Neural cell (in vitro differentiated cells): ENCODE data around the gene RPS24. TPM values are rescaled to one million over a fixed set of nuclear protein-coding genes. Genes with fewer than 3 reads are reported as not detected.

Experiments
- H2AFZ ChIP-seq: fragments of 200-600, 300-800 bp; sonication (generic), shearing (Covaris generic); 2 replicates; pipeline ENCODE4 v1.6.0; 2014; ENCODE audit warnings: low read depth, mild to moderate bottlenecking, antibody characterized with exemption, low read length, moderate library complexity
- H3F3A ChIP-seq: fragments of 200-600 bp; shearing (Covaris generic); 2 replicates; pipeline ENCODE4 v1.6.1; 2016; ENCODE audit warnings: mild to moderate bottlenecking, moderate library complexity, mixed read lengths, antibody characterized with exemption, low read length; ENCODE audit not compliant: insufficient read depth, poor library complexity, severe bottlenecking
- H3K27ac ChIP-seq: fragments of 200-600, 300-800 bp; sonication (generic), shearing (Covaris generic); 2 replicates; pipeline ENCODE4 v1.5.1; 2014; ENCODE audit warnings: mild to moderate bottlenecking, low read length, moderate library complexity
- H3K27me3 ChIP-seq: fragments of 300-800, 200-600 bp; sonication (generic), shearing (Covaris generic); 2 replicates; pipeline ENCODE4 v1.6.0; 2014; ENCODE audit warnings: mild to moderate bottlenecking, low read depth, low read length, moderate library complexity; ENCODE audit not compliant: insufficient read depth
- H3K36me3 ChIP-seq: fragments of 300-800, 200-600 bp; sonication (generic), shearing (Covaris generic); 2 replicates; pipeline ENCODE4 v1.5.1; 2014; ENCODE audit warnings: mild to moderate bottlenecking, antibody characterized with exemption, low read length, moderate library complexity; ENCODE audit not compliant: insufficient read depth
- H3K4me2 ChIP-seq: fragments of 300-800, 200-600 bp; sonication (generic), shearing (Covaris generic); 2 replicates; pipeline ENCODE4 v1.6.0; 2014; ENCODE audit warnings: mild to moderate bottlenecking, low read length
- H3K4me3 ChIP-seq: fragments of 300-800, 200-600 bp; sonication (generic), shearing (Covaris generic); 2 replicates; pipeline ENCODE4 v1.5.1; 2014; ENCODE audit warnings: mild to moderate bottlenecking, low read length, moderate library complexity
- H3K79me2 ChIP-seq: fragments of 200-600 bp; shearing (Covaris generic); replicated peaks from 2 replicates; pipeline ENCODE4 v1.6.0; 2014; ENCODE audit warnings: mild to moderate bottlenecking, low read length, moderate library complexity; ENCODE audit not compliant: insufficient read depth
- H3K9ac ChIP-seq: fragments of 300-800, 200-600 bp; sonication (generic), shearing (Covaris generic); 2 replicates; pipeline ENCODE4 v1.6.1; 2016; ENCODE audit warnings: mild to moderate bottlenecking, low read length, mixed read lengths
- H3K9me2 ChIP-seq: fragments of 200-600 bp; shearing (Covaris generic); 2 replicates; pipeline ENCODE4 v1.6.1; 2016; ENCODE audit warnings: mild to moderate bottlenecking, low read length, mixed read lengths; ENCODE audit not compliant: insufficient read depth
- H3K9me3 ChIP-seq: fragments of 200-600, 300-800 bp; sonication (generic), shearing (Covaris generic); 2 replicates; pipeline ENCODE4 v1.6.1; 2016; ENCODE audit warnings: mild to moderate bottlenecking, mixed run types, low read length, moderate library complexity, mixed read lengths
- H4K20me1 ChIP-seq: fragments of 200-600 bp; shearing (Covaris generic); 2 replicates; pipeline ENCODE4 v1.6.1; 2016; ENCODE audit warnings: mild to moderate bottlenecking, mixed run types; ENCODE audit not compliant: insufficient read depth
- EP300 ChIP-seq: fragments of 450-650 bp; conservative IDR thresholded peaks from 2 replicates; pipeline ENCODE4 v1.6.1; 2014; ENCODE audit warnings: antibody characterized with exemption, mild to moderate bottlenecking, moderate library complexity; ENCODE audit not compliant: poor library complexity, severe bottlenecking
- EZH2 ChIP-seq: fragments of 200-600, 300-800 bp; shearing (Covaris generic), sonication (generic); IDR thresholded peaks from 2 replicates; pipeline ENCODE4 v1.6.1; 2014; ENCODE audit warnings: antibody characterized with exemption, low read length, borderline replicate concordance, mild to moderate bottlenecking; ENCODE audit not compliant: insufficient read depth, poor library complexity, severe bottlenecking
- MXI1 ChIP-seq: fragments of 450-650 bp; conservative IDR thresholded peaks from 2 replicates; pipeline ENCODE4 v1.6.1; 2014; ENCODE audit warnings: antibody characterized with exemption, mild to moderate bottlenecking; ENCODE audit not compliant: poor library complexity, severe bottlenecking
- POLR2AphosphoS5 ChIP-seq: IDR thresholded peaks from 2 replicates; pipeline ENCODE4 v1.6.1; 2012
- RAD21 ChIP-seq: fragments of 450-650 bp; conservative IDR thresholded peaks from 2 replicates; pipeline ENCODE4 v1.6.1; 2014; ENCODE audit warnings: antibody characterized with exemption, mild to moderate bottlenecking, moderate library complexity
- SMC3 ChIP-seq: fragments of 450-650 bp; conservative IDR thresholded peaks from 2 replicates; pipeline ENCODE4 v1.6.1; 2014; ENCODE audit warnings: antibody characterized with exemption, mild to moderate bottlenecking, moderate library complexity; ENCODE audit not compliant: poor library complexity
- TAF1 ChIP-seq: IDR thresholded peaks from 2 replicates; pipeline ENCODE4 v1.6.1; 2012; ENCODE audit warnings: low read depth
- polyA plus RNA-seq: library from polyadenylated mRNA; depleted of rRNA; stranded (reverse); fragments of >200 nt; gene quantifications from 2 replicates; pipeline ENCODE4 v1.2.3, GENCODE V29; 2014
- TF ChIP-seq, protein P1 (sequence below): IDR thresholded peaks from 2 replicates; pipeline ENCODE4 v1.6.1; 2012; ENCODE audit warnings: borderline replicate concordance
- TF ChIP-seq, protein P2 (sequence below): fragments of 450-650 bp; IDR thresholded peaks from 2 replicates; pipeline ENCODE4 v1.5.1; 2014; ENCODE audit warnings: antibody characterized with exemption, mild to moderate bottlenecking, moderate library complexity; ENCODE audit not compliant: poor library complexity, severe bottlenecking

Gene RPS24
- polyA plus RNA-seq, 1 donor from 2014 or later = 2,734 TPM

DNA sequence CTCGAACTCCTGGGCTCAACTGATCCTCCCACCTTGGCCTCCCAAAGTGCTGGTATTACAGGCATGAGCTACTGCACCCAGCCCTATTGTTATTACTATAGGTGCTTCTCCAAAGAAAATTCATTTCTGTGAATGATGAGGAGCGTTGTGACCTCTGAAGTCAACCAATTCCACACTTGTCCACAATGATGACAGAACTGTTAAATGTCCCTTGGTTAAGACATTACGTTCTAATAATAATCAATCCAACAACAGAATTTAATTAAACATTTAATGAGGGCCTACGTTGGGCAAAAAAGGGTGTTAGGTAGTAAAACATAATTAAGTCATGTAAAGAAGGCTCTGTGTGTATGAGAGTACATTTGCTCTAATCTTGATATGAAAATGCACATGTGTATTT, 22.6 kb upstream of the RPS24 start:
- no peaks in the 10 kb centered on the region for H3K27me3 ChIP-seq
- H3F3A ChIP-seq = no peaks in the 10 kb centered on the region
- H2AFZ ChIP-seq = no peak overlapping the region
- no peak overlapping the region for H3K9ac ChIP-seq
- TF ChIP-seq, protein P1, sequence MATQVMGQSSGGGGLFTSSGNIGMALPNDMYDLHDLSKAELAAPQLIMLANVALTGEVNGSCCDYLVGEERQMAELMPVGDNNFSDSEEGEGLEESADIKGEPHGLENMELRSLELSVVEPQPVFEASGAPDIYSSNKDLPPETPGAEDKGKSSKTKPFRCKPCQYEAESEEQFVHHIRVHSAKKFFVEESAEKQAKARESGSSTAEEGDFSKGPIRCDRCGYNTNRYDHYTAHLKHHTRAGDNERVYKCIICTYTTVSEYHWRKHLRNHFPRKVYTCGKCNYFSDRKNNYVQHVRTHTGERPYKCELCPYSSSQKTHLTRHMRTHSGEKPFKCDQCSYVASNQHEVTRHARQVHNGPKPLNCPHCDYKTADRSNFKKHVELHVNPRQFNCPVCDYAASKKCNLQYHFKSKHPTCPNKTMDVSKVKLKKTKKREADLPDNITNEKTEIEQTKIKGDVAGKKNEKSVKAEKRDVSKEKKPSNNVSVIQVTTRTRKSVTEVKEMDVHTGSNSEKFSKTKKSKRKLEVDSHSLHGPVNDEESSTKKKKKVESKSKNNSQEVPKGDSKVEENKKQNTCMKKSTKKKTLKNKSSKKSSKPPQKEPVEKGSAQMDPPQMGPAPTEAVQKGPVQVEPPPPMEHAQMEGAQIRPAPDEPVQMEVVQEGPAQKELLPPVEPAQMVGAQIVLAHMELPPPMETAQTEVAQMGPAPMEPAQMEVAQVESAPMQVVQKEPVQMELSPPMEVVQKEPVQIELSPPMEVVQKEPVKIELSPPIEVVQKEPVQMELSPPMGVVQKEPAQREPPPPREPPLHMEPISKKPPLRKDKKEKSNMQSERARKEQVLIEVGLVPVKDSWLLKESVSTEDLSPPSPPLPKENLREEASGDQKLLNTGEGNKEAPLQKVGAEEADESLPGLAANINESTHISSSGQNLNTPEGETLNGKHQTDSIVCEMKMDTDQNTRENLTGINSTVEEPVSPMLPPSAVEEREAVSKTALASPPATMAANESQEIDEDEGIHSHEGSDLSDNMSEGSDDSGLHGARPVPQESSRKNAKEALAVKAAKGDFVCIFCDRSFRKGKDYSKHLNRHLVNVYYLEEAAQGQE = no peak
- no peak for TF ChIP-seq RAD21
- TF ChIP-seq, protein P2, sequence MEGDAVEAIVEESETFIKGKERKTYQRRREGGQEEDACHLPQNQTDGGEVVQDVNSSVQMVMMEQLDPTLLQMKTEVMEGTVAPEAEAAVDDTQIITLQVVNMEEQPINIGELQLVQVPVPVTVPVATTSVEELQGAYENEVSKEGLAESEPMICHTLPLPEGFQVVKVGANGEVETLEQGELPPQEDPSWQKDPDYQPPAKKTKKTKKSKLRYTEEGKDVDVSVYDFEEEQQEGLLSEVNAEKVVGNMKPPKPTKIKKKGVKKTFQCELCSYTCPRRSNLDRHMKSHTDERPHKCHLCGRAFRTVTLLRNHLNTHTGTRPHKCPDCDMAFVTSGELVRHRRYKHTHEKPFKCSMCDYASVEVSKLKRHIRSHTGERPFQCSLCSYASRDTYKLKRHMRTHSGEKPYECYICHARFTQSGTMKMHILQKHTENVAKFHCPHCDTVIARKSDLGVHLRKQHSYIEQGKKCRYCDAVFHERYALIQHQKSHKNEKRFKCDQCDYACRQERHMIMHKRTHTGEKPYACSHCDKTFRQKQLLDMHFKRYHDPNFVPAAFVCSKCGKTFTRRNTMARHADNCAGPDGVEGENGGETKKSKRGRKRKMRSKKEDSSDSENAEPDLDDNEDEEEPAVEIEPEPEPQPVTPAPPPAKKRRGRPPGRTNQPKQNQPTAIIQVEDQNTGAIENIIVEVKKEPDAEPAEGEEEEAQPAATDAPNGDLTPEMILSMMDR = no peak
- no peak for TF ChIP-seq TAF1
- no peak for TF ChIP-seq POLR2AphosphoS5
- TF ChIP-seq EP300 = no peak
- no peak for TF ChIP-seq EZH2
- TF ChIP-seq SMC3 = no peak
- TF ChIP-seq MXI1 = no peak
- no peak overlapping the region for H3K27ac ChIP-seq
- H3K9me3 ChIP-seq = no peaks in the 10 kb centered on the region
- H3K9me2 ChIP-seq = no peaks in the 10 kb centered on the region
- H3K79me2 ChIP-seq = no peaks in the 10 kb centered on the region
- peaks cover 14% of the 10 kb centered on the region for H3K36me3 ChIP-seq
- H3K4me3 ChIP-seq = no peak overlapping the region
- H3K4me2 ChIP-seq = no peak overlapping the region
- no peaks in the 10 kb centered on the region for H4K20me1 ChIP-seq

DNA sequence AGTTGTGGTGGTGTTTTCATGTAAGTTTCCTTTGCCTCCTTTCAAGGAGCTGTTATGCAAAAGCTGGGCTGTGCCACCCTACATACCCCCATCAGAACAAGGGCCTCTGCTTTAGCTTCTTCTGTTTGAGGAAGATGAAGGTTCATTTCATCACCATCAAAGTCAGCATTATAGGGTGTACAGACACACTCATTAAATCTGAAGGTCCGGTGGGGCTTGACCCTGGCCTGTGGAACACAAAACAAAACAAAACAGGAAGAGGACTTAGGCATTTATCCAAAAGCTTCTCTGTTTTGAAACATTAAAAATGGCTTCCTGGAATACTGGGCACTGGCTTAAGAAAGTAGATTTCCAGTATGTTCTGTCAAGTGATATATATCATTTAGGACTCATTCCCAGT, 20.1 kb upstream of the RPS24 start:
- H2AFZ ChIP-seq = no peak overlapping the region
- H3K79me2 ChIP-seq = no peaks in the 10 kb centered on the region
- TF ChIP-seq EP300 = no peak
- TF ChIP-seq EZH2 = no peak
- TF ChIP-seq, protein P1 = no peak
- no peak for TF ChIP-seq SMC3
- TF ChIP-seq RAD21 = no peak
- no peak for TF ChIP-seq POLR2AphosphoS5
- TF ChIP-seq, protein P2 = no peak
- TF ChIP-seq TAF1 = no peak
- no peak for TF ChIP-seq MXI1
- peaks cover 15% of the 10 kb centered on the region for H3K36me3 ChIP-seq
- no peaks in the 10 kb centered on the region for H3K9me3 ChIP-seq
- H3K27me3 ChIP-seq = no peaks in the 10 kb centered on the region
- H3K9me2 ChIP-seq = no peaks in the 10 kb centered on the region
- H3K9ac ChIP-seq = no peak overlapping the region
- no peaks in the 10 kb centered on the region for H3F3A ChIP-seq
- no peak overlapping the region for H3K4me3 ChIP-seq
- H3K4me2 ChIP-seq = no peak overlapping the region
- H4K20me1 ChIP-seq = no peaks in the 10 kb centered on the region
- H3K27ac ChIP-seq = no peak overlapping the region
